SK-N-SH (cell line): ENCODE results near the gene MAGI3. TPM values are rescaled to one million over a fixed set of nuclear protein-coding genes. Genes with fewer than 3 reads are reported as not detected.
"Not testable (repeated sequence)": the region's sequence is repeated elsewhere in the genome, so short reads cannot be mapped to it uniquely, and the experiment has no call there.

Source experiments
- CTCF ChIA-PET: fragments of 300-600, 350-600 bp; formaldehyde crosslinking; extraction: SDS; loops from one replicate; lab custom pipeline; 2021; lab: Yijun Ruan, JAX
- POLR2A ChIA-PET: fragments of 350-600 bp; sonication (Branson Sonifier 250); formaldehyde crosslinking; extraction: SDS; loops from one replicate; lab custom pipeline; 2020; ENCODE audit warnings: antibody characterized with exemption, inconsistent platforms; lab: Yijun Ruan, JAX
- DNase-seq: peaks from one replicate; pipeline ENCODE4 v3.0.0; 2012
- H2AFZ ChIP-seq: fragments of 200-600 bp; sonication (generic); 2 replicates; pipeline ENCODE4 v1.8.1; 2016; ENCODE audit warnings: antibody characterized with exemption, mild to moderate bottlenecking, low read depth
- H3F3A ChIP-seq: fragments of 200-600 bp; sonication (generic); replicated peaks from 2 replicates; pipeline ENCODE3; 2016; ENCODE audit warnings: antibody characterized with exemption, mild to moderate bottlenecking; ENCODE audit not compliant: insufficient read depth
- H3K27ac ChIP-seq, 2 experiments: fragments of 200-500 bp in 1 of 2; fragments of 200-600 bp in 1 of 2; sonication (Bioruptor generic) in 1 of 2; sonication (generic), shearing (Covaris generic) in 1 of 2; 2 replicates each; pipeline versions ENCODE4 v1.5.1 to v1.6.1; 2014 to 2016; ENCODE audit warnings: low read depth in 2 of 2, inconsistent platforms in 1 of 2, low read length in 1 of 2, mild to moderate bottlenecking in 1 of 2, mixed read lengths in 1 of 2
- H3K27me3 ChIP-seq: fragments of 200-600 bp; sonication (generic), shearing (Covaris generic); 2 replicates; pipeline ENCODE4 v1.6.1; 2016; ENCODE audit warnings: mixed run types; ENCODE audit not compliant: insufficient read depth
- H3K36me3 ChIP-seq, 2 experiments: fragments of 200-500 bp in 1 of 2; fragments of 200-600 bp in 1 of 2; sonication (Bioruptor generic) in 1 of 2; sonication (generic) in 1 of 2; replicated peaks in 1 of 2; 2 replicates each; pipeline versions ENCODE3 to v1.5.1; 2014 to 2016; ENCODE audit warnings: low read length in 1 of 2, mild to moderate bottlenecking in 1 of 2; ENCODE audit not compliant: insufficient read depth in 2 of 2, control insufficient read depth in 1 of 2
- H3K4me1 ChIP-seq, 2 experiments: fragments of 200-500 bp in 1 of 2; fragments of 200-600 bp in 1 of 2; sonication (Bioruptor generic) in 1 of 2; sonication (generic), shearing (Covaris generic) in 1 of 2; 2 replicates each; pipeline versions ENCODE4 v1.5.1 to v1.6.1; 2014 to 2016; ENCODE audit warnings: low read depth in 1 of 2, low read length in 1 of 2, mixed run types in 1 of 2; ENCODE audit not compliant: insufficient read depth in 2 of 2, control insufficient read depth in 1 of 2
- H3K4me2 ChIP-seq: fragments of 200-600 bp; sonication (generic), shearing (Covaris generic); 2 replicates; pipeline ENCODE4 v1.6.1; 2017; ENCODE audit warnings: mixed run types
- H3K4me3 ChIP-seq, 2 experiments: fragments of 200-500 bp in 1 of 2; fragments of 200-600 bp in 1 of 2; sonication (Bioruptor generic) in 1 of 2; sonication (generic), shearing (Covaris generic) in 1 of 2; 2 replicates each; pipeline versions ENCODE4 v1.5.1 to v1.8.1; 2014 to 2016; ENCODE audit warnings: low read depth in 2 of 2, inconsistent platforms in 1 of 2, low read length in 1 of 2, mild to moderate bottlenecking in 1 of 2, mixed read lengths in 1 of 2, moderate library complexity in 1 of 2
- H3K79me2 ChIP-seq: fragments of 200-600 bp; sonication (generic); 2 replicates; pipeline ENCODE4 v1.8.1; 2017; ENCODE audit warnings: mild to moderate bottlenecking; ENCODE audit not compliant: insufficient read depth
- H3K9ac ChIP-seq: fragments of 200-600 bp; sonication (generic); 2 replicates; pipeline ENCODE4 v1.6.1; 2017; ENCODE audit warnings: mixed run types
- H3K9me2 ChIP-seq: fragments of 200-600 bp; sonication (generic); 2 replicates; pipeline ENCODE4 v1.6.1; 2017; ENCODE audit warnings: mixed run types
- H3K9me3 ChIP-seq: fragments of 200-600 bp; sonication (generic); 2 replicates; pipeline ENCODE4 v1.6.1; 2017; ENCODE audit warnings: mixed run types, mild to moderate bottlenecking, moderate library complexity
- H4K20me1 ChIP-seq: fragments of 200-600 bp; sonication (generic); 2 replicates; pipeline ENCODE4 v1.6.1; 2017; ENCODE audit warnings: mild to moderate bottlenecking, mixed run types; ENCODE audit not compliant: insufficient read depth
- EP300 ChIP-seq, 2 experiments: IDR thresholded peaks; 2 replicates each; pipeline versions ENCODE4 v1.4.0 to v1.6.1; 2012; ENCODE audit warnings: borderline replicate concordance in 1 of 2, low read depth in 1 of 2, low read length in 1 of 2
- FOSL2 ChIP-seq: IDR thresholded peaks from 2 replicates; pipeline ENCODE4 v1.4.0; 2012; ENCODE audit warnings: low read depth, mild to moderate bottlenecking, moderate library complexity, borderline replicate concordance
- GABPA ChIP-seq: IDR thresholded peaks from 2 replicates; pipeline ENCODE4 v1.4.0; 2012; ENCODE audit warnings: low read depth, mild to moderate bottlenecking
- JUND ChIP-seq: IDR thresholded peaks from 2 replicates; pipeline ENCODE4 v1.4.0; 2012
- MAX ChIP-seq: IDR thresholded peaks from 2 replicates; pipeline ENCODE4 v1.4.0; 2012; ENCODE audit warnings: low read depth
- NRF1 ChIP-seq: IDR thresholded peaks from 2 replicates; pipeline ENCODE4 v1.6.1; 2012; ENCODE audit warnings: low read depth, mild to moderate bottlenecking, low read length
- TCF12 ChIP-seq: IDR thresholded peaks from 2 replicates; pipeline ENCODE4 v1.4.0; 2012
- WGBS: methylation state at CpG from one replicate; pipeline ENCODE4 v1.1.6; 2017; ENCODE audit warnings: low lambda C conversion rate; 5-methylcytosine and 5-hydroxymethylcytosine counted together
- polyA plus RNA-seq, 3 experiments: library from polyadenylated mRNA; depleted of rRNA; stranded (reverse); fragments of >200 nt; gene quantifications; 2 replicates each; pipeline ENCODE4 v1.2.3, GENCODE V29; 2012
- TF ChIP-seq, protein P1 (sequence below): IDR thresholded peaks from 2 replicates; pipeline ENCODE4; 2012

Gene MAGI3
- polyA plus RNA-seq, 1 of the 3 experiments (the other 2 are of a cell fraction) = 2.9 TPM

- no peak for TF ChIP-seq FOSL2
- no peak for TF ChIP-seq JUND
- no peak for TF ChIP-seq TCF12
- no peak for TF ChIP-seq GABPA
- TF ChIP-seq, all 33 proteins: peak for 0
Measured at GRCh38 chr1:113592230-113592629, 201.9 kb downstream of the MAGI3 start (continued).

- no peaks in the 10 kb centered on the region for H3K27me3 ChIP-seq
- CTCF ChIA-PET = interaction anchor here (0.7 to 1.4 kb wide), 3 partner anchors 83 to 521 kb away, joined by 3 read pairs; partner anchors contain the start of gene LRIG2
- 0 out of 4 replicates have a peak, but pooled peaks of 1 of the 2 experiments have one; percentile 45 for TF ChIP-seq EP300 (IDR thresholded peaks at IDR 0.05; ENCODE audit: borderline replicate concordance in 1 of 2, low read depth in 1 of 2, low read length in 1 of 2)
- TF ChIP-seq, protein P1, sequence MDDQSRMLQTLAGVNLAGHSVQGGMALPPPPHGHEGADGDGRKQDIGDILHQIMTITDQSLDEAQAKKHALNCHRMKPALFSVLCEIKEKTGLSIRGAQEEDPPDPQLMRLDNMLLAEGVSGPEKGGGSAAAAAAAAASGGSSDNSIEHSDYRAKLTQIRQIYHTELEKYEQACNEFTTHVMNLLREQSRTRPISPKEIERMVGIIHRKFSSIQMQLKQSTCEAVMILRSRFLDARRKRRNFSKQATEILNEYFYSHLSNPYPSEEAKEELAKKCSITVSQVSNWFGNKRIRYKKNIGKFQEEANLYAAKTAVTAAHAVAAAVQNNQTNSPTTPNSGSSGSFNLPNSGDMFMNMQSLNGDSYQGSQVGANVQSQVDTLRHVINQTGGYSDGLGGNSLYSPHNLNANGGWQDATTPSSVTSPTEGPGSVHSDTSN = peak; percentile 59
- no peak for TF ChIP-seq MAX
- TF ChIP-seq TCF12 = peak; percentile 52; the same call in 1 of the 2 replicates
- no peak for TF ChIP-seq NRF1
- TF ChIP-seq, all 33 proteins: peak for 3
- peak; percentile 37 for DNase-seq
- Histone ChIP-seq H2AFZ (no peak overlapping the region), H3K4me1 (peaks cover 0 to 11% of the 10 kb centered on the region in 2 experiments; a peak in 2 of 4 replicates), H3K79me2 (no peaks in the 10 kb centered on the region), H3F3A (no peaks in the 10 kb centered on the region), H3K9me3 (peaks cover 11% of the 10 kb centered on the region; the same call in 1 of the 2 replicates), H3K4me2 (peak overlapping the region; percentile 73), H3K36me3 (peaks cover 49 to 62% of the 10 kb centered on the region in 2 experiments), H3K4me3 (peak overlapping the region; percentile 30 to 43; a peak in 2 of 4 replicates), H3K9ac (peak overlapping the region; percentile 50; the same call in 1 of the 2 replicates), H4K20me1 (no peaks in the 10 kb centered on the region), H3K27ac (peak overlapping the region; percentile 25 to 84; a peak in 2 of 4 replicates), H3K9me2 (no peaks in the 10 kb centered on the region; the same call in 1 of the 2 replicates)
- POLR2A ChIA-PET = no interaction called here
- 40% methylated on average over 4 of the region's 4 CpGs for WGBS
Measured at GRCh38 chr1:113593550-113594297, 203.4 kb downstream of the MAGI3 start.

DNA sequence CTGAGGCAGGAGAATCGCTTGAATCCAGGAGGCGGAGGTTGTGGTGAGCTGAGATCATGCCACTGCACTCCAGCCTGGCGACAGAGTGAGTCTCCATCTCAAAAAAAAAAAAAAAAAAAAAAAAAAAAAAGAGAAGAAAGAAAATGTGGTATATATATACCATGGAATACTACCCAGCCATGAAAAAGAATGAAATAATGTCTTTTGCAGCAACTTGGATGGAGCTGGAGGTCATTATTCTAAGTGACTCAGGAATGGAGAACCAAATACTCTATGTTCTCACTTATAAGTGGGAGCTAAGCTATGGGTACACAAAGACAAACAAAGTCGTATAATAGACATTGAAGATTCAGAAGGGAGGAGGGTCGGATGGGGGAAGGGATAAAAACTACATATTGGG, 214.2 kb downstream of the MAGI3 start:
- H3K4me1 ChIP-seq, DNase-seq, CTCF ChIA-PET, H3F3A ChIP-seq, H4K20me1 ChIP-seq, POLR2A ChIA-PET, H3K79me2 ChIP-seq, H3K27ac ChIP-seq, H2AFZ ChIP-seq, H3K4me3 ChIP-seq, H3K27me3 ChIP-seq, H3K9ac ChIP-seq, H3K9me3 ChIP-seq, H3K9me2 ChIP-seq, H3K4me2 ChIP-seq: not testable (repeated sequence)
- WGBS = 97% methylated on average over 5 of the region's 5 CpGs
- peaks cover 0 to 10% of the 10 kb centered on the region in 2 experiments for H3K36me3 ChIP-seq
